Astrocyte of the cerebellum (primary cell): ENCODE results near the gene ZIC1.

ENCODE experiments used
- DNase-seq: peaks from one replicate; pipeline ENCODE4 v3.0.0-alpha.2; 2011; ENCODE audit warnings: low read depth
- H3K4me3 ChIP-seq: 2 replicates; pipeline ENCODE4 v1.5.1; 2011; ENCODE audit warnings: mild to moderate bottlenecking, low read depth, low read length, moderate library complexity
- in situ Hi-C: cut with HindIII; loops from 2 replicates; pipeline ENCODE4 v1.10.0; 2017; ENCODE audit warnings: low sequenced_read_pairs
- TF ChIP-seq, protein P1 (sequence below): IDR thresholded peaks from 2 replicates; pipeline ENCODE4 v1.5.1; 2012; ENCODE audit warnings: low read length, low read depth, moderate library complexity, mild to moderate bottlenecking; ENCODE audit errors: missing control alignments

The ZIC1 gene

GRCh38 chr3:147394884-147395225 is 14.3 kb upstream of the ZIC1 start:
- H3K4me3 ChIP-seq, result peak overlapping the region; percentile 82
- in situ Hi-C loops, result loop anchor here (25.0 kb wide), 1 partner anchor 583 kb away; no protein-coding TSS in a partner anchor
- no peak for DNase-seq
- TF ChIP-seq, protein P1, sequence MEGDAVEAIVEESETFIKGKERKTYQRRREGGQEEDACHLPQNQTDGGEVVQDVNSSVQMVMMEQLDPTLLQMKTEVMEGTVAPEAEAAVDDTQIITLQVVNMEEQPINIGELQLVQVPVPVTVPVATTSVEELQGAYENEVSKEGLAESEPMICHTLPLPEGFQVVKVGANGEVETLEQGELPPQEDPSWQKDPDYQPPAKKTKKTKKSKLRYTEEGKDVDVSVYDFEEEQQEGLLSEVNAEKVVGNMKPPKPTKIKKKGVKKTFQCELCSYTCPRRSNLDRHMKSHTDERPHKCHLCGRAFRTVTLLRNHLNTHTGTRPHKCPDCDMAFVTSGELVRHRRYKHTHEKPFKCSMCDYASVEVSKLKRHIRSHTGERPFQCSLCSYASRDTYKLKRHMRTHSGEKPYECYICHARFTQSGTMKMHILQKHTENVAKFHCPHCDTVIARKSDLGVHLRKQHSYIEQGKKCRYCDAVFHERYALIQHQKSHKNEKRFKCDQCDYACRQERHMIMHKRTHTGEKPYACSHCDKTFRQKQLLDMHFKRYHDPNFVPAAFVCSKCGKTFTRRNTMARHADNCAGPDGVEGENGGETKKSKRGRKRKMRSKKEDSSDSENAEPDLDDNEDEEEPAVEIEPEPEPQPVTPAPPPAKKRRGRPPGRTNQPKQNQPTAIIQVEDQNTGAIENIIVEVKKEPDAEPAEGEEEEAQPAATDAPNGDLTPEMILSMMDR, result no peak

DNA sequence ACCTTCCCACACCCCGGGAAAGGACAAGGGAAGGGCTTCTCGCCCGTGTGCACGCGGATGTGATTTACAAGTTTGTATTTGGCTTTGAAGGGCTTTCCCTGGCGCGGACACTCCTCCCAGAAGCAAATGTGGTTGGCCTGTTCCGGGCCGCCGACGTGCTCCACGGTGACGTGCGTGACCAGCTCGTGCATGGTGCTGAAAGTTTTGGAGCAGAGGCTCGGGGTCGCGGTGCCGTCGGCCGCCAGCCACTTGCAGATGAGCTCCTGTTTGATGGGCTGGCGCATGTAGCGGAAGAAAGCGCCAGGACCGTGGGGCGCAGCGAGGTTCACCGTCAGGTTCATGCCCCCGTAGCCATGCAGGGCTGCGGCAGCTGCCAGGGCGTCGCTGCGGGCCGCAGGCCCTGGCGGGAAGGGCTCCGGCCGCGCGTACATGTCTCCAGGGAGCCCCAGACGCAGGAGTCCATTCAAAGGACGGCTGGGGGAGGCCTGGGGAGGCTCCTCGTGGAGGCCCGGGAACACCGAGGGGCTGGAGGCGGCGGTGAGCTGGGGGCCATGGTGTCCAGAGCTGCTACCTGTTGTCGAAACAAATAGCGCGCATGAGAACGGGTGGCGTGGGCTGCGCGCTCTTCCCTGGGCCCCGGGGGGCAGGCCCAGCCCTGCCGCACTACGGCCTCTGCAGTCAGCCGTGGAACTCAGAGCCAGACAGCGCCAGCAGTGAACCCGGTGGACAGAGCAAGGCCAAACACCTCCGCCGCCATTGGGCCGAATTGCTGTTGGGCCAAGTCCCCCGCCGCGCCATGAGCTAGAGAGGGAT is 13.1 kb upstream of the ZIC1 start:
- peak overlapping the region; percentile 82 for H3K4me3 ChIP-seq
- TF ChIP-seq, protein P1, result peak; percentile 12
- no peak for DNase-seq
- in situ Hi-C loops, result loop anchor here (25.0 kb wide), 1 partner anchor 584 kb away; no protein-coding TSS in a partner anchor

DNA sequence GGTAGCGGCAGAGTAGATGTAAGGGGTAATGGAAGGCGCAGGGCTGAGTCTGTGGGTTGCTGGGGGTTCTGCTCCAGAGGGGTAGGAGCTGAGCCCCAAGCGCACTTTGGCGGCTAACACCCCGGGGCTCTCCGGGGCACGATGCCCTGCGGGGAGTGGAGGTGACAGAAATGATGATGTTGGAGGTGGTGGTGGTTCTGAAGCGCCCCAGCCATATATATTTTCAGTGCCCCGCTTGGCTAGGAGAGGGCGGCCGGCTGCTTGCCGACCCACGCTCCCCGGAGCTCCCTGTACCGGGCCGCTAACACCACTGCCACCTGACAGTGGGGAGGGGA is 12.5 kb upstream of the ZIC1 start:
- peak overlapping the region; percentile 82 for H3K4me3 ChIP-seq
- TF ChIP-seq, protein P1, result no peak
- in situ Hi-C loops, result loop anchor here (25.0 kb wide), 1 partner anchor 584 kb away; no protein-coding TSS in a partner anchor
- no peak for DNase-seq

DNA sequence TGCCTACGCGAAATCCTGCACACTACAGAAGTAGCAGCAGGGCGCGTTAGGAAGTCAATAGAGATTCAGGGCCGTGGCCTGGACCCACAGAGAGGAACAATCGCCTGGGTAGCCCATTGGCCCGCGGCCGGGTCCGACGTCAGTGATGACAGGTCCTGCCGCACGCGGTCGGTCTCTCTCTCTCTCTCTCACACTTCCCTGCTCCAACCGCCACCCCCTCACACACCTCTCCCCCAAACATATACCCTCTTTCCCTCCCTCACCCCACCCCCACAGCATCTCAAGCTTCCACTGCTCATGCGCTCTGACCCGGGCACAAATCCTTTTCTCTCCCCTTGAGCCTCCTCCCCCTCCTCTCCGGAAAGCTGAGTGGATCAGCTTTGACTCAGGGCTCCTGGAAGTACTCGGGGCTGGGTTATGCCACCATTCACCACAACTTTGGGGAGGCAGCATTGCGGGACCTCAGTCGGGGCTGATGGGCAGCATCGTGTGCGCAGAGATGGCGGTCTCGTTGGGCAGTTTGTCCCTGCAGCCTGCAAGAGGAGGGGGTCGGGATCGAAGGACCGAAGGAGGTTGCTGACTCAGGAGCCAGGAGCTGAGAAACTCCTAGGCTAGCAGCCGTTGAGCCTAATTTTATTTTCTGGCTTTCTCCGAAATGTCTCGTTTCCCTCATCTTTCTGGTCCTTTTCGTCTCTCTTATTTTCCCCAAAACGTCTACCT is 11.8 kb upstream of the ZIC1 start:
- H3K4me3 ChIP-seq, result peak overlapping the region; percentile 82
- TF ChIP-seq, protein P1, result peak; percentile 33
- in situ Hi-C loops, result loop anchor here (25.0 kb wide), 1 partner anchor 585 kb away; no protein-coding TSS in a partner anchor
- peak; percentile 97 for DNase-seq

DNA sequence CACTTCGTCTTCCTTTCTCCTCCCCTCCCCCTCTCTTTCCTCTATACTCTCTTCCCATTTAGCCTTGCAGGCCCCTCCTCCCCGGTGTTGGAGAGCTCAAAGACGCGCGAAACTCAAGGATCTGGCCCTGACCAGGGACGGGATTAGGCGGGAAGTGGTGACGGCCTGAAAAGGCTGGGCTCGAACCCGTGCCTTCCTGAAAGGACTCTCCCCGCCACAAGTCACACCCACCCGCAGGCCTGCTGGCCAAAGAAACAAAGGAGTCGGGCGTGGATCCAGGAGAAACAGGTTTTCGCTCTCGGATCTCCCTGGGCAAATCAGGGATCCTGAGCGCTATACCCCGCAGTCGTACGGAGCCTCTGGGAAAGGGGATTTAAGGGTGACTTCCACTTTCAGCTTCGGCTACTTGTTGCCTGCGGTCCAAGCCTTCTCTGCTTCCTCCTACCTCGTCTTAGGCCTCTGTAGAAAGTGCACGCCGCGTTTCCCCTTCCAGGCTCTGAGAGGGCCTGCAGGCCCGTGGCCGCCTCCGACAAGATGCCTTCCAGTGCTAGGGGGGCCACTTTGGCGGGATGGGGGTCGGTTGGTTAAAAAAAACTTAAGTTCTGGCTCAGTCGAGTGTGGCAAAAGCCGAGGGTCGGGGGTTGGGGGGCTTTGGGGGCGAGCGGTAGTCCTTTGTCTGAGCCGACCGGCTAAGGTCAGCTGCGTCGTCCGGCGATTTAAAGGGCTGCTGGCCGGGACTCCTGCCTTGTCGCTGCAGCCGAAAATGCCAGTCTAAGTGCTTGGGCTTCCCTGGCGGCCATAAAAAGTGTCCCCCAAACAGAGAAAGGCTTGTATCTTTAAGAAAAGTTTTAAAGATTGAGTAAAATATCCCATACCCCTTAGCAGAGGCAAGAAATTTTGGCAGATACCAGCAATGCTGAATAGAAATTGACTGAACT is 11.0 kb upstream of the ZIC1 start:
- in situ Hi-C loops, result loop anchor here (25.0 kb wide), 1 partner anchor 586 kb away; no protein-coding TSS in a partner anchor
- DNase-seq, result no peak
- TF ChIP-seq, protein P1, result no peak
- H3K4me3 ChIP-seq, result peak overlapping the region; percentile 54

- no peak for DNase-seq
- H3K4me3 ChIP-seq, result peak overlapping the region; percentile 54
- TF ChIP-seq, protein P1, result no peak
- in situ Hi-C loops, result loop anchor here (25.0 kb wide), 1 partner anchor 587 kb away; no protein-coding TSS in a partner anchor
These were observed 10.2 kb upstream of the ZIC1 start for GRCh38 chr3:147398813-147399534.
